Skeletal muscle cell (primary cell): ENCODE measurements around the gene SPACA5B.
"Not testable (repeated sequence)": the region's sequence is repeated elsewhere in the genome, so short reads cannot be mapped to it uniquely, and the experiment has no call there.

Source experiments
- DNase-seq: peaks from one replicate; pipeline ENCODE4 v3.0.0-alpha.2; 2010; ENCODE audit warnings: low read depth
- H3K4me3 ChIP-seq: 2 replicates; pipeline ENCODE4 v1.5.1; 2011; ENCODE audit warnings: low read depth, mild to moderate bottlenecking, control low read depth, low read length, moderate library complexity

The SPACA5B gene

DNA sequence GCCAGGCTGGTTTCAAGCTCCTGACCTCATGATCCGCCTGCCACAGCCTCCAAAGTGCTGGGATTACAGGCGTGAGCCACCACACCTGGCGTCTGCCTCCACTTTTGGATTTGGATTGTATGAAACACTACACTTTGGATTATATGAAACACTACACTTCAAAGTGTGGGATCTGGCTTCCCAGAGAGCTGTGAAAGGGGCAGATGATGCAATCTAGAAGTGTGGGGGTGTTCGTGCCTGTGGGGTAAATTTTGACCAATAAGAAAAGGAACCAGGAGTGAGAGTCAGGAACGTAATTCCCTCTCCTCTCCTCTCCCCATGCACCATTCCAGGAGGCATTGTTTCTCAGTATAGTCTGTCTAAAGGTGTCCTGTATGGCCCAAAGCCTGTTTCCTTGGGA, 51.5 kb downstream of the SPACA5B start:
- DNase-seq, H3K4me3 ChIP-seq: not testable (repeated sequence)
